ENCODE measurements around the gene RINL. TPM values are rescaled to one million over a fixed set of nuclear protein-coding genes. Genes with fewer than 3 reads are reported as not detected.
"Not testable (repeated sequence)": the region's sequence is repeated elsewhere in the genome, so short reads cannot be mapped to it uniquely, and the experiment has no call there.

Gene RINL
- polyA plus RNA-seq, 1 donor (not counting 4 experiments of a cell fraction or from before 2014, with no cell fraction given) = 6.3 TPM

GRCh38 chr19:38875656-38876395 is 2.2 kb downstream of the RINL start:
- no peaks in the 10 kb centered on the region for H3K9me3 ChIP-seq (ENCODE audit: control insufficient read depth, low read depth, low read length)
- H3K27me3 ChIP-seq (ENCODE audit: control insufficient read depth, extremely low read depth, insufficient read depth, low read length) = no peaks in the 10 kb centered on the region
- no peak overlapping the region for H3K27ac ChIP-seq (ENCODE audit: control insufficient read depth, insufficient read depth, low read length)
- FAIRE-seq (no peak), DNase-seq (ENCODE audit: low read depth, low spot score) (no peak)
- no peak overlapping the region for H3K4me2 ChIP-seq (ENCODE audit: control insufficient read depth, extremely low read depth, insufficient read depth, low read depth, low read length)
- H4K20me1 ChIP-seq (ENCODE audit: control insufficient read depth, extremely low read depth, insufficient read depth, low read length) = no peaks in the 10 kb centered on the region
- H3K4me3 ChIP-seq (ENCODE audit: control insufficient read depth in 2 of 3, extremely low read depth in 1 of 3, insufficient read depth in 2 of 3, low read depth in 1 of 3, low read length in 3 of 3) = no peak overlapping the region
- H3K36me3 ChIP-seq (ENCODE audit: control insufficient read depth in 2 of 2, extremely low read depth in 1 of 2, insufficient read depth in 2 of 2, low read length in 2 of 2) = peaks cover 2 to 4% of the 10 kb centered on the region in 2 experiments
- no peaks in the 10 kb centered on the region for H3K9me1 ChIP-seq (ENCODE audit: control insufficient read depth, extremely low read depth, insufficient read depth, low read length)
- H3K4me1 ChIP-seq (ENCODE audit: control insufficient read depth, extremely low read depth, insufficient read depth, low read length) = peaks cover 16% of the 10 kb centered on the region
- TF ChIP-seq EZH2 (IDR thresholded peaks at IDR 0.05; ENCODE audit: low read length) = no peak
- no peak for TF ChIP-seq CTCF (optimal IDR thresholded peaks at IDR 0.05 in 1 of 3, IDR thresholded peaks at IDR 0.05 in 1 of 3, conservative IDR thresholded peaks at IDR 0.05 in 1 of 3; ENCODE audit: extremely low read depth in 1 of 3, insufficient read depth in 2 of 3, low read length in 3 of 3)
- dilution Hi-C loops (cut with MboI; ENCODE audit: extremely low pct_ligation_motif_present, low sequenced_read_pairs) = no loop called here
- no peaks in the 10 kb centered on the region for H3K79me2 ChIP-seq (ENCODE audit: control insufficient read depth, insufficient read depth, low read length)
- no peak overlapping the region for H2AFZ ChIP-seq (ENCODE audit: control insufficient read depth, low read length)
- no peak overlapping the region for H3K9ac ChIP-seq (ENCODE audit: control insufficient read depth, extremely low read depth, insufficient read depth, low read length)

GRCh38 chr19:38873400-38873799 is 4.7 kb downstream of the RINL start:
- H3K9me3 ChIP-seq (ENCODE audit: control insufficient read depth, low read depth, low read length); H3K36me3 ChIP-seq (ENCODE audit: control insufficient read depth in 2 of 2, extremely low read depth in 1 of 2, insufficient read depth in 2 of 2, low read length in 2 of 2); H3K27ac ChIP-seq (ENCODE audit: control insufficient read depth, insufficient read depth, low read length); H3K9me1 ChIP-seq (ENCODE audit: control insufficient read depth, extremely low read depth, insufficient read depth, low read length); H3K4me2 ChIP-seq (ENCODE audit: control insufficient read depth, extremely low read depth, insufficient read depth, low read depth, low read length); FAIRE-seq; H2AFZ ChIP-seq (ENCODE audit: control insufficient read depth, low read length); H4K20me1 ChIP-seq (ENCODE audit: control insufficient read depth, extremely low read depth, insufficient read depth, low read length); H3K9ac ChIP-seq (ENCODE audit: control insufficient read depth, extremely low read depth, insufficient read depth, low read length); H3K4me3 ChIP-seq (ENCODE audit: control insufficient read depth in 2 of 3, extremely low read depth in 1 of 3, insufficient read depth in 2 of 3, low read depth in 1 of 3, low read length in 3 of 3); H3K27me3 ChIP-seq (ENCODE audit: control insufficient read depth, extremely low read depth, insufficient read depth, low read length); DNase-seq (ENCODE audit: low read depth, low spot score); H3K79me2 ChIP-seq (ENCODE audit: control insufficient read depth, insufficient read depth, low read length); dilution Hi-C loops (cut with MboI; ENCODE audit: extremely low pct_ligation_motif_present, low sequenced_read_pairs): not testable (repeated sequence)
- H3K4me1 ChIP-seq (ENCODE audit: control insufficient read depth, extremely low read depth, insufficient read depth, low read length) = peaks cover 19% of the 10 kb centered on the region

GRCh38 chr19:38870612-38871011 is 7.5 kb downstream of the RINL start:
- TF ChIP-seq EZH2 (IDR thresholded peaks at IDR 0.05; ENCODE audit: low read length) (no peak), CTCF (optimal IDR thresholded peaks at IDR 0.05 in 1 of 3, IDR thresholded peaks at IDR 0.05 in 1 of 3, conservative IDR thresholded peaks at IDR 0.05 in 1 of 3; ENCODE audit: extremely low read depth in 1 of 3, insufficient read depth in 2 of 3, low read length in 3 of 3) (no peak)
- DNase-seq (ENCODE audit: low read depth, low spot score) (no peak), FAIRE-seq (no peak)
- Histone ChIP-seq H3K9me1 (ENCODE audit: control insufficient read depth, extremely low read depth, insufficient read depth, low read length) (no peaks in the 10 kb centered on the region), H3K79me2 (ENCODE audit: control insufficient read depth, insufficient read depth, low read length) (no peaks in the 10 kb centered on the region), H2AFZ (ENCODE audit: control insufficient read depth, low read length) (no peak overlapping the region), H3K4me1 (ENCODE audit: control insufficient read depth, extremely low read depth, insufficient read depth, low read length) (peaks cover 14% of the 10 kb centered on the region), H4K20me1 (ENCODE audit: control insufficient read depth, extremely low read depth, insufficient read depth, low read length) (no peaks in the 10 kb centered on the region), H3K4me3 (ENCODE audit: control insufficient read depth in 2 of 3, extremely low read depth in 1 of 3, insufficient read depth in 2 of 3, low read depth in 1 of 3, low read length in 3 of 3) (no peak overlapping the region), H3K36me3 (ENCODE audit: control insufficient read depth in 2 of 2, extremely low read depth in 1 of 2, insufficient read depth in 2 of 2, low read length in 2 of 2) (no peaks in the 10 kb centered on the region), H3K4me2 (ENCODE audit: control insufficient read depth, extremely low read depth, insufficient read depth, low read depth, low read length) (no peak overlapping the region), H3K9me3 (ENCODE audit: control insufficient read depth, low read depth, low read length) (no peaks in the 10 kb centered on the region), H3K27me3 (ENCODE audit: control insufficient read depth, extremely low read depth, insufficient read depth, low read length) (no peaks in the 10 kb centered on the region), H3K27ac (ENCODE audit: control insufficient read depth, insufficient read depth, low read length) (no peak overlapping the region), H3K9ac (ENCODE audit: control insufficient read depth, extremely low read depth, insufficient read depth, low read length) (no peak overlapping the region)
- dilution Hi-C loops (cut with MboI; ENCODE audit: extremely low pct_ligation_motif_present, low sequenced_read_pairs) = no loop called here
